SU-DHL-6 (cell line): ENCODE measurements around the gene FXYD5.
"Not testable (repeated sequence)": the region's sequence is repeated elsewhere in the genome, so short reads cannot be mapped to it uniquely, and the experiment has no call there.

Source experiments
- H2AFZ ChIP-seq: fragments of 200-600 bp; sonication (generic); 2 replicates; pipeline ENCODE4 v1.6.1; 2014; ENCODE audit warnings: low read depth, mild to moderate bottlenecking, moderate library complexity, mixed read lengths, antibody characterized with exemption, low read length; ENCODE audit not compliant: severe bottlenecking
- H3F3A ChIP-seq: fragments of 200-600 bp; shearing (Covaris generic); 2 replicates; pipeline ENCODE4 v1.6.0; 2016; ENCODE audit warnings: antibody characterized with exemption, mild to moderate bottlenecking; ENCODE audit not compliant: insufficient read depth
- H3K27ac ChIP-seq: fragments of 200-600 bp; sonication (generic); 2 replicates; pipeline ENCODE4 v1.5.1; 2016; ENCODE audit warnings: low read depth, mild to moderate bottlenecking, low read length, moderate library complexity, mixed read lengths
- H3K27me3 ChIP-seq: fragments of 200-600 bp; sonication (generic), shearing (Covaris generic); 2 replicates; pipeline ENCODE4 v1.6.0; 2014; ENCODE audit warnings: mild to moderate bottlenecking, low read length
- H3K36me3 ChIP-seq: fragments of 200-600 bp; sonication (generic); 2 replicates; pipeline ENCODE4 v1.6.1; 2014; ENCODE audit warnings: mild to moderate bottlenecking, low read length, mixed read lengths
- H3K4me2 ChIP-seq: fragments of 300-600, 200-600 bp; shearing (Covaris generic), sonication (generic); 2 replicates; pipeline ENCODE4 v1.6.0; 2014; ENCODE audit warnings: low read length, low read depth, mild to moderate bottlenecking; ENCODE audit not compliant: poor library complexity, severe bottlenecking
- H3K4me3 ChIP-seq: fragments of 200-600 bp; sonication (generic); 2 replicates; pipeline ENCODE4 v1.5.1; 2014; ENCODE audit warnings: antibody characterized with exemption, low read length, mild to moderate bottlenecking, mixed read lengths; ENCODE audit not compliant: insufficient read depth, poor library complexity, severe bottlenecking
- H3K79me2 ChIP-seq: fragments of 200-600 bp; sonication (generic); 2 replicates; pipeline ENCODE4 v1.6.1; 2014; ENCODE audit warnings: mild to moderate bottlenecking, low read length, moderate library complexity; ENCODE audit not compliant: insufficient read depth
- H3K9ac ChIP-seq: fragments of 200-600 bp; sonication (generic); 2 replicates; pipeline ENCODE4 v1.7.0; 2014; ENCODE audit warnings: mild to moderate bottlenecking, low read length
- H3K9me2 ChIP-seq: fragments of 200-600 bp; sonication (generic); replicated peaks from 2 replicates; pipeline ENCODE4 v1.6.1; 2014; ENCODE audit warnings: low read length; ENCODE audit not compliant: insufficient read depth
- H3K9me3 ChIP-seq: fragments of 200-600 bp; sonication (generic); 2 replicates; pipeline ENCODE4 v1.6.1; 2014; ENCODE audit warnings: low read length, mixed read lengths; ENCODE audit not compliant: insufficient read depth
- H4K20me1 ChIP-seq: fragments of 200-600 bp; sonication (generic); 2 replicates; pipeline ENCODE4 v1.6.1; 2014; ENCODE audit warnings: low read depth, mild to moderate bottlenecking, antibody characterized with exemption, low read length, moderate library complexity, mixed read lengths
- EZH2phosphoT487 ChIP-seq: fragments of 200-600 bp; sonication (generic), shearing (Covaris generic); conservative IDR thresholded peaks from 2 replicates; pipeline ENCODE4 v1.6.1; 2018; ENCODE audit warnings: mild to moderate bottlenecking, antibody characterized with exemption, low read length, moderate library complexity, mixed read lengths
- TF ChIP-seq, protein P1 (sequence below): fragments of 200-600 bp; sonication (generic); IDR thresholded peaks from one replicate; pipeline ENCODE4 v1.5.1; 2017; ENCODE audit warnings: antibody characterized with exemption, mild to moderate bottlenecking, low read length, moderate library complexity; ENCODE audit not compliant: insufficient read depth, poor library complexity, severe bottlenecking

Gene FXYD5

DNA sequence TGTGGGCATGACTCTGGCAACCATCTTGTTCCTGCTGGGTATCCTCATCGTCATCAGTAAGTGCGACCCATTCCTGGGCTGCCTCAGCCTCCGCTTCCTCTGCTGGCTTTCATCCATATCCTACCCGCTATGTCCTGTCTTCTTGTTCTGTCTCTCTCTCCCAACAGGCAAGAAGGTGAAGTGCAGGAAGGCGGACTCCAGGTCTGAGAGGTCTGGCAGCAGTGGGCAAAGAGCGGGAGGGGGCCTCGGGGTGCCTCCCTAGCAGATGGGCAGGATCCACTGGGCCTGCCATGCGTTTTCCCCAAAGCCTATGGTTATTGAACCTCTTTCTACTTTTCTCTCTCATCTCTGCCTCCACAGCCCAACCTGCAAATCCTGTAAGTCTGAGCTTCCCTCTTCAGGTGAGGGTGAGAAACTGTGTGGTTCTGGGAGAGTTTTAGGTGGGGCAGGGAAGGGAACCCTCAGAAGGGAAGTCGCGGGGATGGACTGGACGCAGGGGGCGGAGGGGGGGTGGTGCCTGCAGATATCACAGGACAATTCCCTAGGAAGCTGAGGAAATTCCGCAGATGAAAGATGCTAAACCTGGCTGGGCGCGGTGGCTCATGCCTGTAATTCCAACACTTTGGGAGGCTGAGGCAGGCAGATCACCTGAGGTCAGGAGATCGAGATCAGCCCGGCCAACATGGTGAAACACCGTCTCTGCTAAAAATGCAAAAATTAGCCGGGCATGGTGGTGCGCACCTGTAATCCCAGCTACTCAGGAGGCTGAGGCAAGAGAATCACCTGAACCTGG is 3.1 kb upstream of the FXYD5 start:
- H2AFZ ChIP-seq: no peak overlapping the region
- no peak overlapping the region for H3K9ac ChIP-seq
- no peaks in the 10 kb centered on the region for H4K20me1 ChIP-seq
- peaks cover 20% of the 10 kb centered on the region for H3K79me2 ChIP-seq
- H3K4me2 ChIP-seq: no peak overlapping the region
- TF ChIP-seq, protein P1, sequence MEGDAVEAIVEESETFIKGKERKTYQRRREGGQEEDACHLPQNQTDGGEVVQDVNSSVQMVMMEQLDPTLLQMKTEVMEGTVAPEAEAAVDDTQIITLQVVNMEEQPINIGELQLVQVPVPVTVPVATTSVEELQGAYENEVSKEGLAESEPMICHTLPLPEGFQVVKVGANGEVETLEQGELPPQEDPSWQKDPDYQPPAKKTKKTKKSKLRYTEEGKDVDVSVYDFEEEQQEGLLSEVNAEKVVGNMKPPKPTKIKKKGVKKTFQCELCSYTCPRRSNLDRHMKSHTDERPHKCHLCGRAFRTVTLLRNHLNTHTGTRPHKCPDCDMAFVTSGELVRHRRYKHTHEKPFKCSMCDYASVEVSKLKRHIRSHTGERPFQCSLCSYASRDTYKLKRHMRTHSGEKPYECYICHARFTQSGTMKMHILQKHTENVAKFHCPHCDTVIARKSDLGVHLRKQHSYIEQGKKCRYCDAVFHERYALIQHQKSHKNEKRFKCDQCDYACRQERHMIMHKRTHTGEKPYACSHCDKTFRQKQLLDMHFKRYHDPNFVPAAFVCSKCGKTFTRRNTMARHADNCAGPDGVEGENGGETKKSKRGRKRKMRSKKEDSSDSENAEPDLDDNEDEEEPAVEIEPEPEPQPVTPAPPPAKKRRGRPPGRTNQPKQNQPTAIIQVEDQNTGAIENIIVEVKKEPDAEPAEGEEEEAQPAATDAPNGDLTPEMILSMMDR: no peak
- TF ChIP-seq EZH2phosphoT487: no peak
- H3K4me3 ChIP-seq: no peak overlapping the region
- no peaks in the 10 kb centered on the region for H3K9me2 ChIP-seq
- H3F3A ChIP-seq: no peaks in the 10 kb centered on the region
- H3K27me3 ChIP-seq: no peaks in the 10 kb centered on the region
- H3K36me3 ChIP-seq: no peaks in the 10 kb centered on the region
- no peaks in the 10 kb centered on the region for H3K9me3 ChIP-seq
- H3K27ac ChIP-seq: no peak overlapping the region

DNA sequence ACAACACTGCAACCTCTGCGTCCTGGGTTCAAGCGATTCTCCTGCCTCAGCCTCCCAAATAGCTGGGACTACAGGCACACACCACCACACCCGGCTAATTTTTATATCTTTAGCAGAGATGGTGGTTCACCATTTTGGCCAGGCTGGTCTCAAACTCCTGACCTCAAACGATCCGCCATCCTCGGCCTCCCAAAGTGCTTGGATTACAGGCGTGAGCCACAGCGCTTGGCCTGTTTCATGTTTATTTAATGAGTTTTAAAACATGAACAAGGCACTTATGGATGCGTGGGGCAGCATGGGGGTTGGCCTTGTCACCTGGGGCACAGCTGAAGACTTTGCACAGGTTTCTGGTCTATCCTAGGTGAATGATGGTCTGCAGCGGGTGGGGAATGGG is 1.4 kb upstream of the FXYD5 start:
- H3K27ac ChIP-seq, H3K4me2 ChIP-seq, H3K9me2 ChIP-seq, H3K9me3 ChIP-seq, H3K9ac ChIP-seq, H4K20me1 ChIP-seq, H2AFZ ChIP-seq, H3K4me3 ChIP-seq, H3K27me3 ChIP-seq, H3F3A ChIP-seq, H3K36me3 ChIP-seq: not testable (repeated sequence)
- H3K79me2 ChIP-seq: peaks cover 30% of the 10 kb centered on the region

DNA sequence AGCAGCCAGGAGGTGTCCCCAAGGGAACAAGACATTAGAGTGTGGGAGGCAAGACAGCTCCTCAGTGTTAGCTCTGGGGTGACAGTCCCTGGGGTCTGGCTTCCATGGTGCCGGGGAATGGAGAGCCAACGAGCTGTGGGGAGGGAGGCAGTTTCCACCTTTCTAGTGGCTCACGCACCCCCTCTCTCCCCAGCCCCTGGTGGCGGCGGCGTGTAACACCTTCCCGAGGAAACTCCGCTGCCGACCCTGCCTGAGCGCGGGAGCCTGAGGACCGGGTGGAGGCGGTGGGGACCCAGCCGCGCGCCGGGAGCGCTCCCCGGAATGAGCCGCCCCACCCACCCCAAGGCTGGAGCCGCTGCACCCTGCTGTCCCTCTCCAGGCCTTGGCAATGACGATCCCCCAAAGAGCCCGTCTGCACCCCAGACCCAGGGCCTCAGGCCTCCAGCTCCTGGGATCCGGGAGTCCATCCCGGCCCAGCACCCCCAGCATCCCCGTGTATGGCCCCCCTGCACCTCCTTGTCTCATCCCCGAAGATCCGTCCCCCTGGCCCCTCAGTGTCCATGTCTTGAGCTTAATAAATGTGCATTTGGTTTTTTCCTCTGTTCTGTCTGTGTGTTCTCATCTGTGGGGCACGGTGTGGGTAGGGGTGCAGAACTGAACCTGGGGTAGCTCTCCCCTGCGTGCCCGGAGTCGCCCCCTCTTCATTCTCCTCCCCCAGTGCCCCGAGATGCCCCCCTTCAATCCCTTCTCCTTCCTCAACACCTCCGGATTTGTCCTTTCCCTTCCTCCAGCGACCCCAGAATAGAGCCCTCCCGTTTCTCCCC is 622 bp upstream of the FXYD5 start:
- peak overlapping the region; percentile 93 for H3K9ac ChIP-seq
- H3K4me2 ChIP-seq: peak overlapping the region; percentile 64
- peaks cover 30% of the 10 kb centered on the region for H3K79me2 ChIP-seq
- H3K9me2 ChIP-seq: no peaks in the 10 kb centered on the region
- peak overlapping the region; percentile 82 for H2AFZ ChIP-seq
- H3K4me3 ChIP-seq: peak overlapping the region; percentile 93
- peaks cover 7% of the 10 kb centered on the region; the same call in 1 of the 2 replicates for H3K36me3 ChIP-seq
- H3K9me3 ChIP-seq: no peaks in the 10 kb centered on the region
- TF ChIP-seq, protein P1: peak; percentile 47
- TF ChIP-seq EZH2phosphoT487: no peak
- H3K27me3 ChIP-seq: no peaks in the 10 kb centered on the region
- H3F3A ChIP-seq: no peaks in the 10 kb centered on the region
- peak overlapping the region; percentile 69 for H3K27ac ChIP-seq
- H4K20me1 ChIP-seq: no peaks in the 10 kb centered on the region

DNA sequence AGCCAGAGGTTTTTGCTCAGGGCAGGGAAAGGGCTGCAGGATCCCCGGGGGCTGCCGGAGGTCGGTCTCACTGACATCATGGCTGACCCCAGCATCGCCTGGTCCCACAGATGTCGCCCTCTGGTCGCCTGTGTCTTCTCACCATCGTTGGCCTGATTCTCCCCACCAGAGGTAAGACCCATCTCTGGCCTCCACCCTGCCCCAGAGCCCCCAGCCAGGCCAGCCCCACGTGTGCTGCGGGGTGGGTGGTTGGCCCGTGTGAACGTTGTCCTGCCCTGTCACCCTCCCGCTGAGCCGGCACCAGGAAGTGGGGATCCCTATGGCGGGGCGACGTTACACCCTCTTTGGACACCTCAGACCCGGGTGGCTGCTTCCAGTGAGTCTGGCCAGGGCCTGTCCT is 906 bp downstream of the FXYD5 start:
- no peaks in the 10 kb centered on the region for H3K27me3 ChIP-seq
- H3K4me3 ChIP-seq: peak overlapping the region; percentile 93
- peak overlapping the region; percentile 64 for H3K4me2 ChIP-seq
- H3K36me3 ChIP-seq: peaks cover 13% of the 10 kb centered on the region
- H3K27ac ChIP-seq: peak overlapping the region; percentile 69
- no peaks in the 10 kb centered on the region for H4K20me1 ChIP-seq
- H3K9me3 ChIP-seq: no peaks in the 10 kb centered on the region
- peak overlapping the region; percentile 82 for H2AFZ ChIP-seq
- H3F3A ChIP-seq: no peaks in the 10 kb centered on the region
- peaks cover 30% of the 10 kb centered on the region for H3K79me2 ChIP-seq
- no peaks in the 10 kb centered on the region for H3K9me2 ChIP-seq
- TF ChIP-seq, protein P1: no peak
- TF ChIP-seq EZH2phosphoT487: no peak
- peak overlapping the region; percentile 93 for H3K9ac ChIP-seq
